Ovary (tissue), 3 donors: Measurements from ENCODE around the gene CDC42SE2.
"Not testable (repeated sequence)": the region's sequence is repeated elsewhere in the genome, so short reads cannot be mapped to it uniquely, and the experiment has no call there.

Source experiments
- POLR2A ChIP-seq: fragments of 450-650 bp; IDR thresholded peaks from one replicate; pipeline ENCODE4 v1.6.1; 2017; ENCODE audit warnings: antibody characterized with exemption, mild to moderate bottlenecking, moderate library complexity
- TF ChIP-seq, protein P1 (sequence below), 3 donors: fragments of 450-650 bp in 2 of 3; fragments of 200-600 bp in 1 of 3; IDR thresholded peaks; one replicate each; pipeline versions ENCODE4 v1.5.1 to v1.8.0; 2016 to 2022; ENCODE audit warnings: antibody characterized with exemption in 3 of 3, mild to moderate bottlenecking in 1 of 3
- donor health status: DM: no; HTN: no; CAD: no.

DNA sequence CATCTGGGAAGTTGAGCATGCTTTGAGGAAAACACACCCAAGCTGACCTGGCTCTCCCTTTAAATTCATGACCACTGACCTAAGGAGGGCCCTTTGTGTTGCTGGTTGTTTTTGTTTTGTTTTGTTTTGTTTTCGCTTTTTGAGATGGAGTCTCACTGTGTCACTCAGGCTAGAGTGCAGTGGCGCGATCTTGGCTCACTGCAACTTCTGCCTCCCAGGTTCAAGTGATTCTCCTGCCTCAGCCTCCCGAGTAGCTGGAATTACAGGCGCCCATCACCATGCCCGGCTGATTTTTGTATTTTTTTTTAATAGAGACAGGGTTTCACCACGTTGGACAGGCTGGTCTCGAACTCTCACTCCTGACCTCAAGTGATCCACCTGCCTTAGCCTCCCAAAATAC, 8.0 kb downstream of the CDC42SE2 start:
- not testable (repeated sequence) for TF ChIP-seq POLR2A
- TF ChIP-seq, protein P1, sequence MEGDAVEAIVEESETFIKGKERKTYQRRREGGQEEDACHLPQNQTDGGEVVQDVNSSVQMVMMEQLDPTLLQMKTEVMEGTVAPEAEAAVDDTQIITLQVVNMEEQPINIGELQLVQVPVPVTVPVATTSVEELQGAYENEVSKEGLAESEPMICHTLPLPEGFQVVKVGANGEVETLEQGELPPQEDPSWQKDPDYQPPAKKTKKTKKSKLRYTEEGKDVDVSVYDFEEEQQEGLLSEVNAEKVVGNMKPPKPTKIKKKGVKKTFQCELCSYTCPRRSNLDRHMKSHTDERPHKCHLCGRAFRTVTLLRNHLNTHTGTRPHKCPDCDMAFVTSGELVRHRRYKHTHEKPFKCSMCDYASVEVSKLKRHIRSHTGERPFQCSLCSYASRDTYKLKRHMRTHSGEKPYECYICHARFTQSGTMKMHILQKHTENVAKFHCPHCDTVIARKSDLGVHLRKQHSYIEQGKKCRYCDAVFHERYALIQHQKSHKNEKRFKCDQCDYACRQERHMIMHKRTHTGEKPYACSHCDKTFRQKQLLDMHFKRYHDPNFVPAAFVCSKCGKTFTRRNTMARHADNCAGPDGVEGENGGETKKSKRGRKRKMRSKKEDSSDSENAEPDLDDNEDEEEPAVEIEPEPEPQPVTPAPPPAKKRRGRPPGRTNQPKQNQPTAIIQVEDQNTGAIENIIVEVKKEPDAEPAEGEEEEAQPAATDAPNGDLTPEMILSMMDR (IDR thresholded peaks at IDR 0.05) = not testable (repeated sequence)
